Transverse colon (tissue), 4 donors: ENCODE data around the gene RNF145. TPM values are rescaled to one million over a fixed set of nuclear protein-coding genes. Genes with fewer than 3 reads are reported as not detected.

Source experiments
- DNase-seq: peaks from one replicate; pipeline ENCODE4 v3.0.0-alpha.2; 2019
- H3K27ac ChIP-seq, 4 donors: fragments of 200-600 bp; sonication (generic); 2 replicates each; pipeline ENCODE4 v1.5.1; 2016 to 2018; ENCODE audit warnings: inconsistent platforms in 4 of 4
- H3K27me3 ChIP-seq: fragments of 200-600 bp; sonication (generic); 2 replicates; pipeline ENCODE4 v1.5.1; 2017; ENCODE audit warnings: inconsistent platforms
- H3K36me3 ChIP-seq, 4 donors: fragments of 200-600 bp; sonication (generic); 2 replicates each; pipeline ENCODE4 v1.5.1; 2017 to 2019; ENCODE audit warnings: inconsistent platforms in 4 of 4
- H3K4me1 ChIP-seq, 4 donors: fragments of 200-600 bp; sonication (generic); 2 replicates each; pipeline ENCODE4 v1.5.1; 2017 to 2020; ENCODE audit warnings: inconsistent platforms in 4 of 4
- H3K4me3 ChIP-seq, 4 donors: fragments of 200-600 bp; sonication (generic); 1 replicate in 1 of 4; 2 replicates in 3 of 4; pipeline versions ENCODE4 v1.5.1 to v1.6.1; 2017 to 2019; ENCODE audit warnings: inconsistent platforms in 4 of 4
- H3K9me3 ChIP-seq, 2 donors: fragments of 200-600 bp; sonication (generic); 2 replicates each; pipeline ENCODE4 v1.5.1; 2017 to 2019; ENCODE audit warnings: inconsistent platforms in 2 of 2
- CTCF ChIP-seq, 5 experiments: fragments of 200-600 bp in 3 of 5; fragments of 450-650 bp in 2 of 5; sonication (generic) in 3 of 5; IDR thresholded peaks; 1 replicate in 2 of 5; 2 replicates in 3 of 5; pipeline ENCODE4 v1.5.1; 2016 to 2017; ENCODE audit warnings: antibody characterized with exemption in 5 of 5, inconsistent platforms in 3 of 5, mild to moderate bottlenecking in 2 of 5, moderate library complexity in 1 of 5
- EP300 ChIP-seq: sonication (generic); formaldehyde crosslinking; IDR thresholded peaks from one replicate; pipeline ENCODE4 v1.6.1; 2017; ENCODE audit warnings: antibody characterized with exemption, low read depth
- POLR2A ChIP-seq: fragments of 450-650 bp; IDR thresholded peaks from one replicate; pipeline ENCODE4 v1.6.1; 2016; ENCODE audit warnings: antibody characterized with exemption, mild to moderate bottlenecking, moderate library complexity
- POLR2AphosphoS5 ChIP-seq, 3 donors: sonication (generic); formaldehyde crosslinking; IDR thresholded peaks; one replicate each; pipeline ENCODE4 v1.6.1; 2016; ENCODE audit warnings: antibody characterized with exemption in 3 of 3
- WGBS, 2 donors: methylation state at CpG; one replicate each; pipeline ENCODE4 v1.1.5; 2018; ENCODE audit warnings: low coverage in 1 of 2; 5-methylcytosine and 5-hydroxymethylcytosine counted together
- in situ Hi-C, 4 donors: fragments of 200-750 bp; cut with MboI; loops; one replicate each; pipeline versions ENCODE4 v1.15.0 to v1.15.1; 2017; ENCODE audit warnings: low sequenced_read_pairs in 3 of 4, low pct_ligation_motif_present in 1 of 4, low pct_unique_long_range_greater_than_20kb in 1 of 4
- intact Hi-C: fragments of 100-400 bp; cut with DNase I; formaldehyde crosslinking; loops from one replicate; pipeline ENCODE4 v1.15.1; 2023; ENCODE audit warnings: low total_unique reads
- total RNA-seq, 4 donors: library from RNA; depleted of rRNA; stranded (reverse); fragments of >200 nt; gene quantifications; one replicate each; pipeline ENCODE4 v1.1.0, GENCODE V29; 2016

RNF145 gene
- total RNA-seq, 4 donors from 2014 or later, result 11.5 to 59.4 (median 29.2) TPM

DNA sequence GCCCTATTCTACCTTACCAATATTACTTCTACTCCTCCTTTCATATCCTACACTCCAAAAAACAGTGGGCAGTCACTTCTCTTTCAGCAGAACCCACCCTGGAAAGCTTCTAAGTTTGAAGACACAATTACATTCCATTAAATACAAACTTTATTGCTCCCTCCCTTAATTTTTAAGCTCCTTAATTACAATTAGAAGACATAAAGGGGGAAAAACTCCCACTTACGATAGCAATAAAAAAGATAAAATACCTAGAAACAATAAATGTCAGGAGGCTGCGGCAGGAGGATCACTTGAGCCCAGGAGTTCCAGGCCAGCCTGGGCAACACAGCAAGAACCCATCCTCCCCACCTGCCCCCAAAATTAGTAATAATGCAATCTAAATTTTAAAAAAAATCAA, 9.6 kb downstream of the RNF145 start:
- Histone ChIP-seq H3K27me3 (no peaks in the 10 kb centered on the region), H3K27ac (no peak overlapping the region), H3K4me1 (peaks cover 7 to 49% (median 12%) of the 10 kb centered on the region in 4 donors), H3K9me3 (no peaks in the 10 kb centered on the region), H3K4me3 (no peak overlapping the region), H3K36me3 (peaks cover 0 to 5% (median 2%) of the 10 kb centered on the region in 4 donors)
- intact Hi-C loops, result no loop called here
- in situ Hi-C loops, result no loop called here
- 88 to 93% methylated on average over 2 of the region's 2 CpGs for WGBS, 2 donors
- DNase-seq, result no peak
- TF ChIP-seq POLR2AphosphoS5 (IDR thresholded peaks at IDR 0.05) (no peak), EP300 (no peak), CTCF (IDR thresholded peaks at IDR 0.05) (no peak), POLR2A (no peak)

DNA sequence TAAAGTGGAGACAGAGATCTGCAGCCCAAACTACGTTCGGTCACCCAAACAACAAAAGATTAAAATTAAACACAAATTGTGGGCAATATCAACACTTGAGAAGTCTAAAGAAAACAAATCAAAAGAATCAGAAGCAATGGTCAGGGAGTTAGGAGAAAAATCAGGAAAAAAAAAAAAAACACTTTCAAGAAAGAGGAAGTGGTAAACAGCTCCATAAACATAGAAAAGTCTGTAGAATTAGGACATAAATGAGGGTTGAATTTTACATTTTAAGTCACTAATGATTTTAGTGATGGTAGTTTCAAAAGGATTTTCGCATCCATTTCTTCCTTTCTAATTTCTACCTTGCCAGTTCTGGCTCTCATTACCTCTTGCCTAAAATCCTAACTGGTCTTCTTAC, 10.1 kb downstream of the RNF145 start:
- Histone ChIP-seq H3K4me1 (peaks cover 6 to 43% (median 8%) of the 10 kb centered on the region in 4 donors), H3K27me3 (no peaks in the 10 kb centered on the region), H3K36me3 (peaks cover 0 to 8% (median 2%) of the 10 kb centered on the region in 4 donors), H3K27ac (no peak overlapping the region), H3K9me3 (no peaks in the 10 kb centered on the region), H3K4me3 (no peak overlapping the region)
- WGBS, 2 donors, result 83 to 91% methylated on average over 3 of the region's 3 CpGs
- in situ Hi-C loops (no loop called here), intact Hi-C loops (no loop called here)
- no peak for TF ChIP-seq CTCF (IDR thresholded peaks at IDR 0.05)
- no peak for TF ChIP-seq EP300
- TF ChIP-seq POLR2A, result no peak
- TF ChIP-seq POLR2AphosphoS5 (IDR thresholded peaks at IDR 0.05), result no peak
- DNase-seq, result no peak

- TF ChIP-seq POLR2A, result no peak
- no peak for TF ChIP-seq EP300
- TF ChIP-seq POLR2AphosphoS5 (IDR thresholded peaks at IDR 0.05), result no peak
- TF ChIP-seq CTCF (IDR thresholded peaks at IDR 0.05), result no peak
- H3K27me3 ChIP-seq, result no peaks in the 10 kb centered on the region
- no peak for DNase-seq
- no peak overlapping the region for H3K4me3 ChIP-seq
- H3K4me1 ChIP-seq, result peaks cover 0 to 34% (median 2%) of the 10 kb centered on the region in 4 donors
- intact Hi-C loops, result no loop called here
- in situ Hi-C loops, result no loop called here
- no peak overlapping the region for H3K27ac ChIP-seq
- H3K36me3 ChIP-seq, result peaks cover 0 to 14% (median 4%) of the 10 kb centered on the region in 4 donors
- H3K9me3 ChIP-seq, result no peaks in the 10 kb centered on the region
- 90 to 96% methylated on average over 4 to 5 of the region's 5 CpGs for WGBS, 2 donors
Observed at GRCh38 chr5:159198063-159199036, 11.0 kb downstream of the RNF145 start.

DNA sequence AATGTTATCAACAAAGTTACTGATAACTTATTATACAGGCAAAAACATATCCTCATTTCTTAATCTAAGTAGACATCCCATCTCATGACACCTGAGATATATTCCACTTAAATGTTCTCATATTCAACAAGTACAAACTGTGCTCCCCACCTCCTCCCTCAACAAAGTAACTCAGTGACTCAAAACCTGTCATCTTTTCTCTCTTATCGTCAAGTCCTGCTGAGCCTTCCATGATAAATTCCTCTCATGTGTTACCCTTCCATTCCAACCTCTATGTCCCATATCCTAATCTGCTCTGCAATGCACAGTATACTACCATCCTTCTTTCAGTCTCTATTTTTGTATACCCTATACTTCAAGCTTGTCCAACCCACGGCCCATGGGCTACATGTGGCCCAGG, 13.6 kb downstream of the RNF145 start:
- Histone ChIP-seq H3K27ac (no peak overlapping the region), H3K4me3 (no peak overlapping the region), H3K27me3 (no peaks in the 10 kb centered on the region), H3K36me3 (peaks cover 0 to 14% (median 3%) of the 10 kb centered on the region in 4 donors), H3K9me3 (no peaks in the 10 kb centered on the region), H3K4me1 (peaks cover 0 to 15% (median 2%) of the 10 kb centered on the region in 4 donors)
- in situ Hi-C loops (no loop called here), intact Hi-C loops (no loop called here)
- 94 to 100% methylated on average over 1 to 2 of the region's 2 CpGs for WGBS, 2 donors
- DNase-seq, result no peak
- TF ChIP-seq POLR2AphosphoS5 (IDR thresholded peaks at IDR 0.05) (no peak), EP300 (no peak), CTCF (IDR thresholded peaks at IDR 0.05) (no peak), POLR2A (no peak)
